Skeletal muscle tissue (tissue), 4 donors: Measurements from ENCODE around the gene STAC2. TPM values are rescaled to one million over a fixed set of nuclear protein-coding genes. Genes with fewer than 3 reads are reported as not detected.

Source experiments
- H3K27ac ChIP-seq: one replicate; pipeline ENCODE4 v1.7.0; 2013; ENCODE audit warnings: mild to moderate bottlenecking, low read depth, low read length, inconsistent platforms
- H3K27me3 ChIP-seq, 3 donors: one replicate each; pipeline ENCODE4 v1.7.0; 2013; ENCODE audit warnings: low read length in 3 of 3; ENCODE audit not compliant: control insufficient read depth in 3 of 3, insufficient read depth in 3 of 3
- H3K36me3 ChIP-seq, 3 donors: one replicate each; pipeline ENCODE4 v1.7.0; 2013; ENCODE audit warnings: low read length in 3 of 3; ENCODE audit not compliant: control insufficient read depth in 3 of 3, insufficient read depth in 3 of 3
- H3K4me1 ChIP-seq, 3 donors: one replicate each; pipeline ENCODE4 v1.7.0; 2013; ENCODE audit warnings: low read length in 3 of 3, mild to moderate bottlenecking in 3 of 3; ENCODE audit not compliant: control insufficient read depth in 3 of 3, insufficient read depth in 3 of 3
- H3K4me3 ChIP-seq, 3 donors: one replicate each; pipeline ENCODE4 v1.7.0; 2013; ENCODE audit warnings: low read length in 3 of 3
- H3K9ac ChIP-seq, 3 donors: one replicate each; pipeline ENCODE4 v1.7.0; 2013; ENCODE audit warnings: low read length in 3 of 3, mild to moderate bottlenecking in 3 of 3, moderate library complexity in 2 of 3, low read depth in 1 of 3
- H3K9me3 ChIP-seq, 3 donors: one replicate each; pipeline ENCODE4 v1.7.0; 2013; ENCODE audit warnings: low read length in 3 of 3; ENCODE audit not compliant: control insufficient read depth in 3 of 3
- total RNA-seq: library from RNA; depleted of rRNA; stranded (reverse); fragments of >200 nt; gene quantifications from one replicate; pipeline ENCODE4 v1.2.3, GENCODE V29; 2014
- donor health status: Osteomylitis.

The STAC2 gene
- total RNA-seq, 1 donor from 2014 or later = not detected

DNA sequence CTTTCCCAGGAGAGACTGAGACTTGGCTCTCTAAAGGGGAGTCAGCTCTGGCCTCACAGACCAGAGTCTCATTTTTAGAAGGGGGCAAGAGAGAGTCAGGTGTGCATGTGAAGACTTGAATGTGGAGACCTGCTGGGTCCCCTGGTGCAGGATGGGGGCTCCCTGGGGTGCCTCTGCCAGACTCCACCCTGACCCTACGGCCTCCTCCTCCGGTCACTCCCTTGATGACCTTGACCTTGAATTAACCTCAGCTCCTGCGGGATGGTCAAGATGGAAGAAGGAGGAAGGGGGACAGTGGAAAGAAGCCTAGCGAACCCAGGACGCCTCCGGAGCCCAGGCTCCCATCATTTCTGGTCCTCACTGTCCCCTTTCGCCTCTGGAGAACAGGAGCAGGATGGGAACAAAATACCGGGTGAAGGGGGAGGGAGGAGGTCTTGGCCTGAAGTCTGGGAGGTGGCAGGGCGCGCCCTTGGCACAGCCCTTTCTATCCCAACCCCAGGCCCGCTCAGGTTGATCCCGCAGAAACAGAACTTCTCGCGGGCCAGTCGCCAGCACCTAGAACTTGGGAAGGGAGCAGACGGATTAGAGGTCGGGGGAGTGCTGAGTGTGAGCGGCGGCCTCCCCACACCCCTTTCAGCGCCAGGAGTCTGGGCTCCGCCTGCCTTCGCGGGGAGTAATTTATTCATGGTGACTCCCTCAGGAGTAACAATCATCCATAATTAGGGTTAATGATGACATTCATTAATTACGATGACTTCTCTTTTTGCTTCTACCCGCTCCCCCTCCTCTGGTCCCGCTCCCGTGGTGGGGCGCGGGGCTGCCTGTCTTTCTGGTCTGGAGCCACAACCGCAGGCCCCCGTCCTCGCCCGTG lies 1.6 kb downstream of the STAC2 start:
- Histone ChIP-seq H3K4me3 (no peak overlapping the region), H3K9me3 (no peaks in the 10 kb centered on the region), H3K36me3 (no peaks in the 10 kb centered on the region), H3K4me1 (peaks cover 26 to 40% (median 30%) of the 10 kb centered on the region in 3 donors), H3K9ac (no peak overlapping the region), H3K27ac (no peak overlapping the region), H3K27me3 (peaks cover 27 to 30% (median 29%) of the 10 kb centered on the region in 3 donors)

DNA sequence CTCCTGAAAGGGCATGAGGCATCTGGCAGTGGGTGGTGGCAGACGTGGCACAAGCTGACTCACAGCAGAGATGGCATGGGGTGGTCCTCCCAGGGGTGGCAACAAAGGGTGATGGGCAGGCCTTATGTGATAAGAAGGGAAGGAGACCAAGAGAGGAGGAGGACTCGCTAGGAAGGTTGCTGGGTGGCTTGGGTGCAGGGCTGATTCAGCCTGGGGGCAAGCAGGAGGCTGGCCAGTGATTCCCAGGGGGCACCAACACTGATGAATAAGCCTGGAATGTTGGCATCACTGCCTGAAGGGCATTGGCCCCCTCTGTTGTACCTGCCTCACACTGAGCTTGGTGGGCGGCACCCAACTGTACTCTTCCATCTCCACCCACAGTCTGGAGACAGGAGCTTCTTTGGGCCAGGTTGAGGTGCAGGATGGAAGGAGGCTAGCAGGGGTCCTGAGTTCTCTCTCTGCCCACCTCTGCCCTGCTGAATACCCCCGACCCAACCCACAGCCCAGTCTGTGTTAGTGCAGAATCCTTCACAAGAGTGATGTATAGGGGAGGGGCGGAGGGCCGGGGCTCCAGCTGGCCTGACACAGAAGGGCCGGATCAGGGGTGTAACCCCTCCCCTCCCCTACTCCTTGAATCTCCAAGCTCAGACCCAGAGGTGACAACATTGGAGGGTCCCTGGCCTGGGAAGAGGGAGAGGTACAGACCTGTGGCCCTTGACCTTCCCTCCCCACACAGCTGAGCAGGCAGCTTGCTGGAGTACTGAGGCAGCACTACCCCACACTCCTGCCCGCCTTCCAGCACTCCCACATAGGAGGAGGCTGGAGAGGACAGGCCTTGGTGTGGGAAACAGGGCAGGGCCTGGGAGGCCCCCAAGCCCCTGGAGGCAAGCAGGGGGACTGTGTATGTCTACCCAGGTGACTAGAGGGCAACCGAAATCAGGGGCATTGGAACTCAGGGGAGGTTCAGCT lies 2.6 kb downstream of the STAC2 start:
- Histone ChIP-seq H3K4me3 (no peak overlapping the region), H3K9ac (no peak overlapping the region), H3K4me1 (peaks cover 31 to 45% (median 37%) of the 10 kb centered on the region in 3 donors), H3K27ac (no peak overlapping the region), H3K36me3 (no peaks in the 10 kb centered on the region), H3K9me3 (no peaks in the 10 kb centered on the region), H3K27me3 (peaks cover 26 to 30% (median 29%) of the 10 kb centered on the region in 3 donors)

GRCh38 chr17:39222151-39222550 lies 3.6 kb downstream of the STAC2 start:
- H3K27me3 ChIP-seq = peaks cover 17 to 29% (median 23%) of the 10 kb centered on the region in 3 donors
- H3K4me1 ChIP-seq = peaks cover 24 to 36% (median 29%) of the 10 kb centered on the region in 3 donors
- H3K9ac ChIP-seq = no peak overlapping the region
- H3K27ac ChIP-seq = no peak overlapping the region
- H3K9me3 ChIP-seq = no peaks in the 10 kb centered on the region
- H3K36me3 ChIP-seq = no peaks in the 10 kb centered on the region
- H3K4me3 ChIP-seq = no peak overlapping the region

DNA sequence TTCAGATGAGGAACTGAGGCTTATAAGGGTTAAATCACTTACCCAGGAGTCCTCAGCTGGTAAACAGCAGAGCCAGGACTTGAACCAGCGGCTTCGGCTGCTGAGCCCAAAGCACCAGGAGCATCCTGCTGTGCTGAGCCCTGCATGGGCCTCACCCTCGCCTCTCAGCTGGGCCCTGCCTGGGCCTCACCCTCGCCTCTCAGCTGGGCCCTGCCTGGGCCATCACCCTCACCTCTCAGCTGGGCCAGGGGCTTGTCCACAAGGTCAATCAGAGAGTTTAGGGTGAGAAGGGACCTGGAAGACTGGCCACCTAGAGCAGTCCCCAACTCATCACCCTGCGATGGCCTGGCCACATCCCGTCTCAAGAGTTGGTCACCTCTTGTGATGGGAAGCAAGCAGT lies 4.2 kb downstream of the STAC2 start:
- peaks cover 23 to 34% (median 28%) of the 10 kb centered on the region in 3 donors for H3K4me1 ChIP-seq
- H3K4me3 ChIP-seq = no peak overlapping the region
- H3K9ac ChIP-seq = no peak overlapping the region

GRCh38 chr17:39219647-39220154 lies 6.0 kb downstream of the STAC2 start:
- Histone ChIP-seq H3K9me3 (no peaks in the 10 kb centered on the region), H3K4me3 (no peak overlapping the region), H3K27me3 (peaks cover 4 to 16% (median 8%) of the 10 kb centered on the region in 3 donors), H3K36me3 (no peaks in the 10 kb centered on the region), H3K27ac (peak overlapping the region; percentile 32), H3K9ac (peak overlapping the region in 1 of 3 donors; percentile 66), H3K4me1 (peaks cover 15 to 21% (median 20%) of the 10 kb centered on the region in 3 donors)

More for the DNA sequence above, 4.2 kb downstream of the STAC2 start:
- no peaks in the 10 kb centered on the region for H3K36me3 ChIP-seq
- peaks cover 17 to 29% (median 23%) of the 10 kb centered on the region in 3 donors for H3K27me3 ChIP-seq
- no peaks in the 10 kb centered on the region for H3K9me3 ChIP-seq
- no peak overlapping the region for H3K27ac ChIP-seq

DNA sequence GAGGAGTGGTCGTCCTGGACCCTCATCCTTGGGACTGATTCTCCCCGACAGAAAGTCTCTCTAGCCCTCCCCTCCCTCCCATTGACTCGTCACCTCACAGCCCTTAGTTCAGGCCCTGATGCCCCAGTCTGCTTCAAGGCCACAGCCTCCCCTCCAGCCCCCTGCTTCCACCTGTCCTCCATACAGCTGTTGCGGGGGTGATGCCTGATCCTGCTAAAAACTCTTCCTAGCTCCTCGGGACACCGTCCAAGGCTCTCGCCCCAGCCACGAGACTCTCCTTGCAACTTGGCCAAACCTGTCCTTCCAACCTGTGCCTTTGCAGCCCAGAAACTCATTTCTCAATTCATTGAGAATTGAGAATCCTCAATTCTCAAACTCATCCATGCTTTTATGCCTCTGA lies 6.8 kb downstream of the STAC2 start:
- H3K27me3 ChIP-seq = peaks cover 1 to 9% (median 2%) of the 10 kb centered on the region in 3 donors
- H3K9ac ChIP-seq = peak overlapping the region in 2 of 3 donors; percentile 3 to 8
- H3K4me3 ChIP-seq = no peak overlapping the region
- H3K36me3 ChIP-seq = no peaks in the 10 kb centered on the region
- H3K9me3 ChIP-seq = no peaks in the 10 kb centered on the region
- H3K4me1 ChIP-seq = peaks cover 15 to 20% (median 20%) of the 10 kb centered on the region in 3 donors
- H3K27ac ChIP-seq = no peak overlapping the region

- H3K27me3 ChIP-seq = peaks cover 0 to 4% (median 0%) of the 10 kb centered on the region in 3 donors
- no peaks in the 10 kb centered on the region for H3K36me3 ChIP-seq
- no peak overlapping the region for H3K4me3 ChIP-seq
- H3K9ac ChIP-seq = no peak overlapping the region
- H3K9me3 ChIP-seq = no peaks in the 10 kb centered on the region
- no peak overlapping the region for H3K27ac ChIP-seq
- peaks cover 15 to 20% (median 20%) of the 10 kb centered on the region in 3 donors for H3K4me1 ChIP-seq
These were observed 7.9 kb downstream of the STAC2 start for GRCh38 chr17:39217734-39218369.

GRCh38 chr17:39213852-39214251 lies 11.9 kb downstream of the STAC2 start:
- Histone ChIP-seq H3K36me3 (no peaks in the 10 kb centered on the region), H3K9me3 (no peaks in the 10 kb centered on the region), H3K27ac (no peak overlapping the region), H3K4me3 (no peak overlapping the region), H3K9ac (no peak overlapping the region), H3K27me3 (no peaks in the 10 kb centered on the region), H3K4me1 (peaks cover 12 to 19% (median 19%) of the 10 kb centered on the region in 3 donors)

DNA sequence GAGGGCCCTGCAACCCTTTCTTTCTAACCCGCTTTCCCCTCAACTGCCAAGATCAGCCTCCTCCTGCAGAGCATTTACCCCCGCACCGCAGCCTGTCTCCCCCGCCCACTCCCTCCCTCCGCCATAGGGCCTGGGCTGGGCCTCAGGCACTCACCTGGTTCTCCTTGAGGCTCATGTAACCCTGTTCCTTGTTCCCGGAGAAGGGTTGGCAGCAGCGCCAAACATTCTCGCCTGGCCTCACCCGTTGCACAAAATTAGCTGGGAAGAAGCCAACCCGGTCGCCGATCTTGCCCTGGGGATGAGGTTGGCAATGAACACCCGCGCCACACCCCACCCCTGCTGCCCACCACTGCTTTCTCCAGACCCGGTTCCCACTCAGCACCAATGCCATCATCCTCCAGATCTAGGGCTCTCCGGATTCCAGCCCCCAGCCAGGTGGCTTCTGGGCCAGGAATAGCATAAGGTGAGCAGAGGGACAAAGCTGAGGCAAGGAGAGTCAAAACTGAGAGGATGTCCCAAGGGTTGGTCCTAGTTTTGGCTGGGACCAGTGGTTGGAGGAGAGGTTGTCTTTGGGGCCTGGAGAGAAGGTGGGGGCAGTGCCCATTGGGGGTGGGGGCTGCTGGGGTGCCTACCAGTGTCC lies 12.8 kb downstream of the STAC2 start:
- Histone ChIP-seq H3K36me3 (no peaks in the 10 kb centered on the region), H3K4me1 (peaks cover 16 to 24% (median 21%) of the 10 kb centered on the region in 3 donors), H3K9ac (no peak overlapping the region), H3K4me3 (no peak overlapping the region), H3K27ac (no peak overlapping the region), H3K9me3 (no peaks in the 10 kb centered on the region), H3K27me3 (no peaks in the 10 kb centered on the region)
